GM21786 (cell line): ENCODE results near the gene NDC80.

ENCODE experiments used
- ATAC-seq: cut with Tn5 transposase; IDR thresholded peaks from one replicate; pipeline ENCODE4 v1.9.1; 2021; ENCODE audit not compliant: unreplicated experiment

The NDC80 gene

GRCh38 chr18:2555895-2556294 is 15.5 kb upstream of the NDC80 start:
- ATAC-seq: no peak

GRCh38 chr18:2557536-2557935 is 13.8 kb upstream of the NDC80 start:
- no peak for ATAC-seq

- ATAC-seq: no peak
These were observed 12.1 kb upstream of the NDC80 start for GRCh38 chr18:2559249-2559648.

GRCh38 chr18:2564373-2564772 is 7.0 kb upstream of the NDC80 start:
- ATAC-seq: no peak

- ATAC-seq: no peak
These were observed 3.2 kb upstream of the NDC80 start for GRCh38 chr18:2568129-2568528.

GRCh38 chr18:2568605-2569004 is 2.8 kb upstream of the NDC80 start:
- ATAC-seq: no peak

- ATAC-seq: no peak
These were observed 1.8 kb upstream of the NDC80 start for GRCh38 chr18:2569338-2570207.

- peak; percentile 43 for ATAC-seq
These were observed 571 bp upstream of the NDC80 start for GRCh38 chr18:2570772-2571199.

GRCh38 chr18:2572171-2572569 is 813 bp downstream of the NDC80 start:
- peak; percentile 16 for ATAC-seq

- ATAC-seq: no peak
These were observed 1.5 kb downstream of the NDC80 start for GRCh38 chr18:2572892-2573291.

- no peak for ATAC-seq
These were observed 2.1 kb downstream of the NDC80 start for GRCh38 chr18:2573408-2573807.

- no peak for ATAC-seq
These were observed 16.4 kb downstream of the NDC80 start for GRCh38 chr18:2587788-2588187.

- ATAC-seq: no peak
These were observed 17.4 kb downstream of the NDC80 start for GRCh38 chr18:2588666-2589344.

- no peak for ATAC-seq
These were observed 18.1 kb downstream of the NDC80 start for GRCh38 chr18:2589345-2590068.

GRCh38 chr18:2590303-2590702 is 18.9 kb downstream of the NDC80 start:
- ATAC-seq: no peak

GRCh38 chr18:2597639-2598038 is 26.3 kb downstream of the NDC80 start:
- ATAC-seq: no peak

GRCh38 chr18:2602844-2603243 is 31.5 kb downstream of the NDC80 start:
- ATAC-seq: no peak

GRCh38 chr18:2606335-2606734 is 35.0 kb downstream of the NDC80 start:
- ATAC-seq: no peak

- no peak for ATAC-seq
These were observed 38.2 kb downstream of the NDC80 start for GRCh38 chr18:2609604-2610003.

GRCh38 chr18:2610549-2610948 is 39.2 kb downstream of the NDC80 start:
- ATAC-seq: no peak

- no peak for ATAC-seq
These were observed 41.6 kb downstream of the NDC80 start for GRCh38 chr18:2612996-2613395.
